ENCODE data around the gene DAP. TPM values are rescaled to one million over a fixed set of nuclear protein-coding genes. Genes with fewer than 3 reads are reported as not detected.
"Not testable (repeated sequence)": the region's sequence is repeated elsewhere in the genome, so short reads cannot be mapped to it uniquely, and the experiment has no call there.

The DAP gene
- total and polyA plus RNA-seq, 2 experiments from 2014 or later = 52.9 to 255 TPM

DNA sequence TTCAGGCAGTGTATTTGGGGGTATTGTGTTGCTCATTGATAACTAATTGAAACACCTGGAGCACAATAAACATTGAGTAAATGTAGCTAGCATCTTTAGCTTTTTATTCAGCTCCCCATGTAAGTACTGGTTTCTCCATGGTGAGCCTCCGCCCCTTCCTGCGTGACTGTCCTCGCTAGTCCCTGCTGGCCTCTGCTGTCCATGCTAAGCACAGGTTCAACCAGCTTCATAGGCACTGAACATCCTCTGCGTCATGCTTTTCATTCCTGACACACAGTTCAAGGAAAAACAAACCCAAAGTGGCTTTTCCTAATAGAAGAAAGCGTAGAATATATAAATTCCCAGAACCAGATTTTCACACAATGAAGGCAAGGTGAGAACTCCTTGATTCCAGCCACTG, 27.3 kb upstream of the DAP start:
- no peaks in the 10 kb centered on the region for H3K79me2 ChIP-seq (ENCODE audit: insufficient read depth)
- no peaks in the 10 kb centered on the region for H3K27me3 ChIP-seq (replicated peaks; ENCODE audit: insufficient read depth)
- H3K27ac ChIP-seq = no peak overlapping the region
- 96 to 98% methylated on average over 5 of the region's 5 CpGs for WGBS, 2 experiments (ENCODE audit: low coverage in 1 of 2, low lambda C conversion rate in 2 of 2, missing lambda C conversion rate in 2 of 2)
- no peak for DNase-seq
- H3K9me3 ChIP-seq (ENCODE audit: low read depth) = no peaks in the 10 kb centered on the region
- H3K36me3 ChIP-seq (ENCODE audit: low read depth) = no peaks in the 10 kb centered on the region
- in situ Hi-C loops (cut with MboI) = no loop called here
- H3K4me1 ChIP-seq (ENCODE audit: insufficient read depth) = peaks cover 15% of the 10 kb centered on the region
- no peak overlapping the region for H2AFZ ChIP-seq
- TF ChIP-seq EZH2phosphoT487 (IDR thresholded peaks at IDR 0.05; ENCODE audit: insufficient read depth, low read depth) (no peak), EZH2 (IDR thresholded peaks at IDR 0.05; ENCODE audit: insufficient read depth, poor library complexity, severe bottlenecking) (no peak)
- H3K4me3 ChIP-seq = no peak overlapping the region
- H3K9ac ChIP-seq = no peak overlapping the region
- no peaks in the 10 kb centered on the region for H4K20me1 ChIP-seq (ENCODE audit: insufficient read depth)
- peaks cover 16% of the 10 kb centered on the region for H3F3A ChIP-seq (ENCODE audit: insufficient read depth)
- no peak overlapping the region for H3K4me2 ChIP-seq (ENCODE audit: unreplicated experiment)
- no peaks in the 10 kb centered on the region for H3K9me2 ChIP-seq (ENCODE audit: insufficient read depth)

GRCh38 chr5:10786835-10787234, 25.8 kb upstream of the DAP start:
- no peaks in the 10 kb centered on the region for H3K9me3 ChIP-seq (ENCODE audit: low read depth)
- H3K27me3 ChIP-seq (replicated peaks; ENCODE audit: insufficient read depth) = no peaks in the 10 kb centered on the region
- H3K4me2 ChIP-seq (ENCODE audit: unreplicated experiment) = no peak overlapping the region
- no peak overlapping the region for H3K27ac ChIP-seq
- peaks cover 15% of the 10 kb centered on the region for H3K4me1 ChIP-seq (ENCODE audit: insufficient read depth)
- H3K4me3 ChIP-seq = no peak overlapping the region
- no peaks in the 10 kb centered on the region for H3K9me2 ChIP-seq (ENCODE audit: insufficient read depth)
- DNase-seq = no peak
- TF ChIP-seq EZH2phosphoT487 (IDR thresholded peaks at IDR 0.05; ENCODE audit: insufficient read depth, low read depth) (no peak), EZH2 (IDR thresholded peaks at IDR 0.05; ENCODE audit: insufficient read depth, poor library complexity, severe bottlenecking) (no peak)
- 81 to 92% methylated on average over 4 of the region's 4 CpGs for WGBS, 2 experiments (ENCODE audit: low coverage in 1 of 2, low lambda C conversion rate in 2 of 2, missing lambda C conversion rate in 2 of 2)
- no peak overlapping the region for H2AFZ ChIP-seq
- no peaks in the 10 kb centered on the region for H4K20me1 ChIP-seq (ENCODE audit: insufficient read depth)
- H3K36me3 ChIP-seq (ENCODE audit: low read depth) = no peaks in the 10 kb centered on the region
- no peaks in the 10 kb centered on the region for H3K79me2 ChIP-seq (ENCODE audit: insufficient read depth)
- H3K9ac ChIP-seq = no peak overlapping the region
- in situ Hi-C loops (cut with MboI) = no loop called here
- peaks cover 16% of the 10 kb centered on the region for H3F3A ChIP-seq (ENCODE audit: insufficient read depth)

GRCh38 chr5:10780208-10780607, 19.2 kb upstream of the DAP start:
- WGBS, 2 experiments (ENCODE audit: low coverage in 1 of 2, low lambda C conversion rate in 2 of 2, missing lambda C conversion rate in 2 of 2) = 78% methylated on average over 7 of the region's 7 CpGs
- H3K27me3 ChIP-seq (replicated peaks; ENCODE audit: insufficient read depth); H3K4me1 ChIP-seq (ENCODE audit: insufficient read depth); H3K4me3 ChIP-seq; H3K9ac ChIP-seq; H4K20me1 ChIP-seq (ENCODE audit: insufficient read depth); H3K79me2 ChIP-seq (ENCODE audit: insufficient read depth); H3F3A ChIP-seq (ENCODE audit: insufficient read depth); H3K9me2 ChIP-seq (ENCODE audit: insufficient read depth); H2AFZ ChIP-seq; H3K9me3 ChIP-seq (ENCODE audit: low read depth); H3K36me3 ChIP-seq (ENCODE audit: low read depth); DNase-seq; in situ Hi-C loops (cut with MboI); H3K27ac ChIP-seq; H3K4me2 ChIP-seq (ENCODE audit: unreplicated experiment): not testable (repeated sequence)

DNA sequence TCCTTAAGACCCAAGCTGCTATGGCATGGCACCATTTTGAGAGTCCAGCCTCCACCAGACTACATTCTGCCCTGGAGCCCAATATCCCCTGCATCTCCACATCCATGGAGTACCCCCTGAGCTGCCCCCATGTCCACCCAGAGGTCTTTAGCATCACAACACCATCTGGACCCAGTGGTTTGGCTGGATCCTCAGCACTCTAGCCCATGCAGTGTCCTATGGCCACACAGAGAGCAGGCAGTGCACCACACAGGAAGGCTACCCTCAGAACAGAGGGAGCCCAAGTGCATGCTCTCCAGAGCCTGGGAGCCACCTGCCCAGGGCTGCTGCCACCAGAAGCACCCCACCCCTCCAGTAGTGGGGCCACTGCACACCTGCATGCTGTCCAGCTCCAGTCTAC, 18.6 kb upstream of the DAP start:
- Histone ChIP-seq H3K9ac (no peak overlapping the region), H3K79me2 (ENCODE audit: insufficient read depth) (no peaks in the 10 kb centered on the region), H3F3A (ENCODE audit: insufficient read depth) (no peaks in the 10 kb centered on the region), H3K4me3 (no peak overlapping the region), H3K27ac (no peak overlapping the region), H3K9me3 (ENCODE audit: low read depth) (no peaks in the 10 kb centered on the region), H3K4me2 (ENCODE audit: unreplicated experiment) (no peak overlapping the region), H3K9me2 (ENCODE audit: insufficient read depth) (no peaks in the 10 kb centered on the region), H3K36me3 (ENCODE audit: low read depth) (no peaks in the 10 kb centered on the region), H4K20me1 (ENCODE audit: insufficient read depth) (no peaks in the 10 kb centered on the region), H3K27me3 (replicated peaks; ENCODE audit: insufficient read depth) (peaks cover 5% of the 10 kb centered on the region; the same call in 1 of the 2 replicates), H3K4me1 (ENCODE audit: insufficient read depth) (no peaks in the 10 kb centered on the region), H2AFZ (no peak overlapping the region)
- in situ Hi-C loops (cut with MboI) = no loop called here
- no peak for DNase-seq
- no peak for TF ChIP-seq EZH2 (IDR thresholded peaks at IDR 0.05; ENCODE audit: insufficient read depth, poor library complexity, severe bottlenecking)

DNA sequence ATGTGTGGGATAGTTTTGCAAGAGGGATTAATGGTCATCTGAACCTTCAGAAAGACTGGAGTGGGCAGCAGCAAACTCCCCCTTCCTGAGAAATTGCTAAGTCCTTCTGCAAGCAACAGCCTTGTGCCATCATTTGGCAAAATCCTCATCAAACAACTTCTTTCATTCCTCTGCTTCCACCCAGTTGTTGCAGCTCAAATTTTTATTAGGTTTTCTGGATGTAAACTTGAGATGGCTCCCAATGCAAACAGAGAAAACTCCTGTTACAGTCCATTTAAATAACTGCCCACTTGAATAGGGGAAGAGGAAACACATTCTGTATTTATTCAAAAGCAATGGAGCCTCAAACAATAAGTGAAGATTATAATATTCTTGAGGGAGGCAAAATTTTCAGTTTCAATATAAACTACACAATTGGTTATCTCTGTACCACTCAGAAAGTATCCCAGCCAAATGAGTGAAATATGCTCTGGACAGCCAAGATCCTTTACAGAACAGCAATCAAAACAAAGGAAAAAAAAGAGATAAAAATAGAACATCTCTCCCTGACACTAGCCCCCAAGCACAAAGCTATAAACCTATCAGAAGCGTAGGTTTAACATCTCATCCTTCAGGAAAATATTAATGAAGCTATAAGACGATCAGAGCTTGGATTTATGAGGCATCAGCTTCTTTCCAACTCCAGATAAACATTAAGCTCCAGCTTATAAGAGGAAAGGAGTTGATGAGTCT, 17.3 kb upstream of the DAP start:
- H3K36me3 ChIP-seq (ENCODE audit: low read depth) = no peaks in the 10 kb centered on the region
- H3K4me1 ChIP-seq (ENCODE audit: insufficient read depth) = no peaks in the 10 kb centered on the region
- no peak overlapping the region for H3K4me3 ChIP-seq
- H4K20me1 ChIP-seq (ENCODE audit: insufficient read depth) = no peaks in the 10 kb centered on the region
- no peak overlapping the region for H3K9ac ChIP-seq
- no peak overlapping the region for H3K4me2 ChIP-seq (ENCODE audit: unreplicated experiment)
- DNase-seq = no peak
- H3K9me2 ChIP-seq (ENCODE audit: insufficient read depth) = no peaks in the 10 kb centered on the region
- no peaks in the 10 kb centered on the region for H3F3A ChIP-seq (ENCODE audit: insufficient read depth)
- H3K27me3 ChIP-seq (replicated peaks; ENCODE audit: insufficient read depth) = peaks cover 5% of the 10 kb centered on the region; the same call in 1 of the 2 replicates
- 3 to 10% methylated on average over 2 of the region's 2 CpGs for WGBS, 2 experiments (ENCODE audit: low coverage in 1 of 2, low lambda C conversion rate in 2 of 2, missing lambda C conversion rate in 2 of 2)
- H2AFZ ChIP-seq = no peak overlapping the region
- TF ChIP-seq EZH2 (IDR thresholded peaks at IDR 0.05; ENCODE audit: insufficient read depth, poor library complexity, severe bottlenecking) = no peak
- TF ChIP-seq EZH2phosphoT487 (IDR thresholded peaks at IDR 0.05; ENCODE audit: insufficient read depth, low read depth) = no peak
- H3K9me3 ChIP-seq (ENCODE audit: low read depth) = no peaks in the 10 kb centered on the region
- H3K27ac ChIP-seq = no peak overlapping the region
- no peaks in the 10 kb centered on the region for H3K79me2 ChIP-seq (ENCODE audit: insufficient read depth)
- in situ Hi-C loops (cut with MboI) = no loop called here

All from GM23248 (cell line).